SW480 (cell line): Measurements from ENCODE around the gene PLIN5.

Experiments
- DNase-seq: peaks from one replicate; pipeline ENCODE4 v3.0.0-alpha.2; 2016; ENCODE audit warnings: low spot score

PLIN5 gene

GRCh38 chr19:4521888-4522242 is 13.2 kb downstream of the PLIN5 start:
- DNase-seq: no peak

- DNase-seq: no peak
Observed at GRCh38 chr19:4521170-4521887, 13.7 kb downstream of the PLIN5 start.

DNA sequence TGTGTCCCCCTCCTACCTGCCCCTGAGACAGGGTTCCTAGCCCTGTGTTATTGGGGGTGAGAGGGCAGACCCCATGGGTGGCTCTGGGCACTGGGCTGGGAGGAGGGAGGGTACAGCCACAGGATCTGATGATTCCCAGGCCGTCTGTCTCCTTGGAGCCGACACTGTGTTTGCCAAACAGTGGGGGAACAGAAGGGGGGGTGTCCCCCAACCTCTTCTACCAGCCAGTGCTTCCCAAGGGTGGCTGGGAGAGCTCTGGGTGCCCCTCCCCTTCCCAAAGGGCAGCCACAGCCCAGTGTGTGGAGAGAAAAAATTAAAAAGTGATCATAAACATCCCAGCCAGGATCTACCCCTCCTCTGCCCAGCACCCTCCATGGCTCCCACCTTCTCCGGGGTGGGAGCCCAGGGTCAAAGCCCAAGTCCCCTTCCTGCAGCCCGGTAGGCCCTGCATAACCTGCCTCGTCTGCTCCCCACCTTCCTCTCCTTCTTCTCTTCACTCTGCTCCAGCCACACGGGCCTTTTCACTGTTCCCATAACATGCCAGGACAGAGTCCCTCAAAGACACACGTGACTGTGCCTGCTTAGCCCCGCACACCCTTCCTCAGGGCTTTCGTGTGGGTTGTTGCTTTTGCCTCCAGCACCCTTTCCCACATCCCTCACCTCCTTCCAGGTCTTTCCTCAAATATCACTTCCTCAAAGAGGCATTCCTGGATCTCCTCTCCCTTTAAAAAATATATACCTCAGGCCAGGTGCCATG is 15.3 kb downstream of the PLIN5 start:
- no peak for DNase-seq

DNA sequence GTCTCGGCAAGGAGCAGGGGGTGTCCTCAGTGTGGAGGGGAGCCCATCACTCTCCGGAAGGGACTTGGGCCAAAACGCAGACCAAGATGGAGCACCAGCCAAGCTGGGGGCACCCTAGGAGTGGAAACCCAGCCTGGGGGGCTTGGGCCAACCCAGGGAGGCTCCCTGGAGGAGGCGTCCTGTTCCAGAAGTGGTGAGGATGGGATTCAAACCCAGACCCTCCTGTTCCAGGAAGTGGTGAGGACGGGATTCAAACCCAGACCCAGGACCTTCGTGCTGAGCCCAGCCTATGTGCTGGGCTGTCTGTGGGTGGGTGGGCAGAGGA is 15.9 kb downstream of the PLIN5 start:
- DNase-seq: no peak

DNA sequence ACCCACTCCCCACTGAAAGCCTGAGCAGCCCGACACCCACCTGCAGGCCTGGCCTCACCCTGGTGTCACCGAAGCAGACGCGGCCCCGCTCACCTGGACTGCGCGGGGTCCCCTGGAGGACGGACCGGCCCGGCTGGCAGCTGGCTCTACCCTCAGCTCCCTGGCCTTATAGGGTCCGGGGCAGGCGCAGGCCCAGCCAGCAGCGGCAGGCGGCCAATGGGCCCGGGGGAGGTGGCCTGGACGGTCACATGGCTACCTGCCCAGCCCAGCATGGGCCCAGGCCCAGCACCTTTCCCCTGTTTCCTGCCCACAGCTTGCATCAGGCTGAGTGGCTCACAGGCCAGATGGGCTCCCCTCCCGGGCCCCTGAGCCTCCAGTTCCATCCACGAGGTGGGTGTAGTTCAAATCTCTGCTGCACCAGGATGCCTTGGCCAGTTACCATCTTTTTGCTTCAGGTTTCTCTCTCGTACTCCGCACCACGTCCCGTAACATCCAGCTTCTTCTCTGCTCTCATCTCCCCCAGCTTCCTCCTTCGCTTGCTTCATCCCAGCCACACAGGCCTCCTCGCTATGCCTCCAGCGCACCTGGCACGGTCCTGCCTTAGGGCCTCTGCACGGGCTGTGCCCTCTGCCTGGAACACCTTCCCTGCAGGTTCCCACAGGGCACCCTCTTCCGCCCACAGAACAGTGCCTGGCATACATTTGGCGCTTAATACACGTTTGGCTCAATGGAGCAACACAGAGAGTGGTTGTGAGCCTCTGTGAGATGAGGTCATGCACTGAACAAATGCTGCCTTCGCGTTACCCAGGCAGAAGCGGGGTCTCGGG is 16.5 kb downstream of the PLIN5 start, which contains the start of gene PLIN4:
TSS of gene PLIN4 (minus strand) at position 142 of the 827 bp plus-strand sequence. CDS start 214 bp downstream, outside the sequence.
- DNase-seq: no peak

- no peak for DNase-seq
Observed at GRCh38 chr19:4517451-4518057, 17.5 kb downstream of the PLIN5 start.

GRCh38 chr19:4516939-4517300 is 18.1 kb downstream of the PLIN5 start:
- no peak for DNase-seq

GRCh38 chr19:4516199-4516938 is 18.7 kb downstream of the PLIN5 start:
- no peak for DNase-seq

DNA sequence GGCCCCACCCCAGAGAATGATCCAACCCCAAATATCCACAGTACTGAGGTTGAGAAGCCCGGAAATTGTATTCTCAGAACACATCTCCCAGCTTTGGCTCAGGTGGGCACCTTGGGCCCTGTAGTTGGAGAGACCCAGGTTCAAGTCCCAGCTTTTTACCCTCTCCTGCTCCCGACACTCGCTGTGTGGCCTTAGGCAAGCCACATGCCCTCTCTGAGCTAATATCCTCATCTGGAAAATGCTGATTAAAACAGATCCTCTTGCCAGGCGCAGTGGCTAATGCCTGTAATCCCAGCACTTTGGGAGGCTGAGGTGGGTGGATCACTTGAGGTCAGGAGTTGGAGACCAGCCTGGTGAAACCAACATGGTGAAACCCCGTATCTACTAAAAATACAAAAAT is 19.3 kb downstream of the PLIN5 start:
- no peak for DNase-seq

DNA sequence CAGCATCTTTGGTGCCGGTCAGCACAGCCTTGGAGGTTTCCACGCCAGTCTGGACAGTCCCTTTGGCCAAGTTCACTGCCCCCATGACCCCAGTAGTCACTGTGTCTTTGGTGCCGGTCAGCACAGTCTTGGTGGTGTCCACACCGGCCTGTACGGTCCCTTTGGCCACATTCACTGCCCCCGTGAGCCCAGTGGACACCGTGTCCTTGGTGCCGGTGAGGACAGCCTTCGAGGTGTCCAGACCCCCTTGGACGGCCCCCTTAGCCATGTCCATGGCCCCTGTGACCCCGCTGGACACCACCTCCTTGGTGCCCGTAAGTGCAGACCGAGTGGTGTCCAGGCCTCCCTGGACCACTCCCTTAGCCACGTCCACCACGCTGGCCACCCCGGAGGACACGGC is 21.8 kb downstream of the PLIN5 start:
- DNase-seq: no peak

- DNase-seq: no peak
Observed at GRCh38 chr19:4512070-4512469, 23.0 kb downstream of the PLIN5 start.

DNA sequence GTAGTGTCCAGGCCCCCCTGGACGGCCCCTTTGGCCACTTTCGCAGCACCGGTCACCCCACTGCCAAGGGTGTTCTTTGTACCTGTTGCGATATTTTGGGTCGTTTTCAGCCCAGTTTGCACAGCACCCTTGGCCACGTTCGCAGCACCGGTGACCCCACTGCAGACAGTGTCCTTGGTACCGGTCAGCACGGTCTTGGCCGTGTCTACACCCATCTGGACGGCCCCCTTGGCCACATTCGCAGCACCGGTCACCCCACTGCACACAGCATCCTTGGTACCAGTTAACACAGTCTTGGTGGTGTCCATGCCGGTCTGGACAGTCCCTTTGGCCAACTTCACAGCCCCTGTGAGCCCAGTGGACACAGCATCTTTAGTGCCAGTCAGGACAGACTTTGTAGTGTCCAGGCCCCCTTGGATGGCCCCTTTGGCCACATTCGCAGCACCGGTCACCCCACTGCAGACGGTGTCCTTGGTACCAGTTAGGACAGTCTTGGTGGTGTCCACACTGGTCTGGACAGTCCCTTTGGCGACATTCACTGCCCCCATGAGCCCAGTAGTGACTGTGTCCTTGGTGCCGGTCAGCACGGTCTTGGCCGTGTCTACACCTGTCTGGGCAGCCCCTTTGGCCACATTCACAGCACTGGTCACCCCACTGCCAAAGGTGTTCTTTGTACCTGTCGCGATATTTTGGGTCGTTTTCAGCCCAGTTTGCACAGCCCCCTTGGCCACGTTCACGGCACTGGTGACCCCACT is 23.5 kb downstream of the PLIN5 start:
- no peak for DNase-seq

- no peak for DNase-seq
Observed at GRCh38 chr19:4510435-4511255, 24.4 kb downstream of the PLIN5 start.

DNA sequence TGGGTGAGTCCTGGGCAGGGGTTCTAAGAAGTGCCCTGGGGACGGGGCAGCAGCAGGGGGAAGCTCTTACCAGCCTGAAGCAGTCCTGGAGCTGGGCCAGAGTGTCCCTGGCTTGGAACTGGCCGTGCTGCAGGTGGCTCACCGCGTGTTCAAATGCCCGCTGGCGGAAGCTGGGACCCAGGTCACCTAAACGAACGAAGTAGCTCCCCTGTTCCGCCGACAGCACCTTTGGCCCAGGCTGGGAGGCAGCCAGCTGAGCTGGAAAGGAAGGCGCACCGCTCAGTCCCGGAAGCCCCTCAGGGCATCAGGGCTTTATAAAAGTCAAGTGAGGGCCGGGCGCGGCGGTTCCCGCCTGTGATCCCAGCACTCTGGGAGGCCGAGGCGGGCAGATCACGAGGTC is 26.3 kb downstream of the PLIN5 start:
- no peak for DNase-seq

DNA sequence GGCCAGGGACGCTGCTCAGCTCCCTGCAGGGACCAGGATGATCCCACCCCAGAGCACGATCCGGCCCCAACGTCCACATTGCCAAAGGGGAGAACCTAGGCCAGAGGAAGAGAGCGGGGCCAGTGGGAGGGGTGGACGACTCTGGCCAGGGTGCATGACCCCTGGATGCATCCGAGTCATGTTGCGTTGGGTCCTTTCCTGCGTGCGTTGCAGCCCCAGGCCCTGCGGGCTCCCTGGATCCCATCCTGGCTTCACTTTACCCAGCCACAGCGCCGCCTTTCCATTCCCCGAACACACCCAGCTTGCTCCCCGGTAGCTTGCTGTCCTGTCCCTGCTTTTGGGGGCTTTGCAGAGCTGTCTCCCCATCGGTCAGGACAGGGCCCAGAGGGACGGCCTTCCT is 27.2 kb downstream of the PLIN5 start:
- DNase-seq: no peak

DNA sequence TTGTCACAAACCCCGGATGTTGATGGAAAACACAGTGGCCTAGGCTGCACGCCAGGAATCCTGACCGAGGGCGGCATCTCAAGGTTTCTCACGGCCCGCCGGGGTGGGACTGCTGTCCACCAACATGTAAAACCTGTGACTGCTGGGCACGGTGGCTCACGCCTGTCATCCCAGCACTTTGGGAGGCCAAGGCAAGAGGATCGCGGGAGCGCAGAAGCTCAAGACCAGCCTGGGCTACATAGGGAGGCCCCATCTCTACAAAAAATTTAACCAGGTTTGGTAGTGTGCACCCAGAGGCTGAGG is 27.9 kb downstream of the PLIN5 start:
- DNase-seq: no peak

DNA sequence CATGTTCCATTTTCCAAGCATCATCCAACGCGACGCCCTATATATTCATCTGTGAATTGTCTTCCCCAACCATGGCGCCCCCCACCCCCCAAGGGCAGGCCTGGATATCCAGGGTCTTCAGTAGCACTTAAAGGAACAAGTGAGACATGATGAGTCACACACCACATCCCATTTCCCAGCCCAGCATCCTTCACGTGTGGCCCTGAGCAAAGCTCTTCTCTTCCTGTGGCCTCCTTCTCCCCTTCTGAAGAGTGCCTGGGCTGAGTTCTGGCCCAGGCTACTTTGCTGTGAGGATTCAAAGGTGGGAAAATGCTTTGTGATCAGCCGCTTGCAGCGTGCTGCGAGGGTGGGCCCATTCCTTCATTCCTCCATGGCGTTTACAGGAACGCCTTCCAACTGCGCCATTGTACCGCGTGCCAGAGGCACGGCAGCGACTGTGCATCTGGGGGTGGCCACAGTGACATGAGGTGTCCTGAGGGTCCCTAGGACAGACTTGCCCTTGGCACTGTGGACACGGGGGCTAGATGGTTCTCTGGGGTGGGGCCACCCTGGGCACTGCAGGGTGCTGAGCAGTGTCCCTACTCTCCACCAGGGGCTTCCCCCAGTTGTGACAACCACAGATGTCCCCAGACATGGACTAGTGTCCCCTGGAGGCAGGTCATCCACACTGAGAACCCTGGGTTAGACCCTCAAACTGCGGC is 28.4 kb downstream of the PLIN5 start:
- no peak for DNase-seq

DNA sequence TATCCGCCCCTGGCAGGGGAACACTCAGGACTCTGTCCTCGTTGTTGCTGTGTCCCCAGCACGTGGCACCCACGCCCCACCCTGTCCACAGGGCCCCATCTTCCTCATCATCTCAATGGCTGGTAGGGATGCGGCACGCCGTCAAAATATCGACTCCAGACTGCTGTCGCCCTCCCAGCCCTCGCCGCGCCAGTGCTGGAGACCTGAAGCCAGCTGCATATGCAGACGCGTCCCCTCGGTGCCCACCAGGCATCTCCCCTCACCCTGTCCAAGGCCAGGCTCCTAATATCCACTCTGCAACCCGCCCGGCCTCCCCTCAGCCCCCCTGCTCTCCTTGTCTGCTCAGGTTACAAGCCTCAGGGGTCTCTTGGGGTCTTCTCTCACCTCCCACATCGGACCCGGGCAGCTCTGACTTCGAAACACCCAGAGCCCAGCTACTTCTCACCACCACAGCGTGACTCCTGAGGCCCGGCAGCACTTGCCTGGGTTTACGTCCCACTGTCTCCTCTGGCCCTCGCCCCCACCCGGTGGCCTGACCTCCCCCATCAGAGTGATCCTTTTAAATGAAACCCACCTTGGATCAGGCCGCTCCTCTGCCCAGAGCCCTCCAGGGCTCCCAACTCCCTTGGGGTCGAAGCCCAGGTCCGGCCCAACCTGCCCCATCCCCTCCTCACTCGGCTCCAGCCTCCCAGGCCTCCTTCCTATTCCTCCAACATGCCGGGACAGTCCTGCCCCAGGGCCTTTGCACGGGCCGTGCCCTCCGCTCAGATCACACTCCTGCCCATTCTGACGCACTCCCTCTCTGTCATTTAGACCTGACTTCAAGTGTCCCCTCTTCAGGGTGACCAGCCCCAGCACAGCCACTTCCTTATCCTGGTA is 29.2 kb downstream of the PLIN5 start:
- DNase-seq: no peak
